GM19328 (cell line): ENCODE measurements around the gene MYL3.

Experiments used
- ATAC-seq: cut with Tn5 transposase; IDR thresholded peaks from one replicate; pipeline ENCODE4 v1.9.1; 2021; ENCODE audit warnings: mild to moderate bottlenecking, moderate library complexity; ENCODE audit not compliant: unreplicated experiment

MYL3 gene

DNA sequence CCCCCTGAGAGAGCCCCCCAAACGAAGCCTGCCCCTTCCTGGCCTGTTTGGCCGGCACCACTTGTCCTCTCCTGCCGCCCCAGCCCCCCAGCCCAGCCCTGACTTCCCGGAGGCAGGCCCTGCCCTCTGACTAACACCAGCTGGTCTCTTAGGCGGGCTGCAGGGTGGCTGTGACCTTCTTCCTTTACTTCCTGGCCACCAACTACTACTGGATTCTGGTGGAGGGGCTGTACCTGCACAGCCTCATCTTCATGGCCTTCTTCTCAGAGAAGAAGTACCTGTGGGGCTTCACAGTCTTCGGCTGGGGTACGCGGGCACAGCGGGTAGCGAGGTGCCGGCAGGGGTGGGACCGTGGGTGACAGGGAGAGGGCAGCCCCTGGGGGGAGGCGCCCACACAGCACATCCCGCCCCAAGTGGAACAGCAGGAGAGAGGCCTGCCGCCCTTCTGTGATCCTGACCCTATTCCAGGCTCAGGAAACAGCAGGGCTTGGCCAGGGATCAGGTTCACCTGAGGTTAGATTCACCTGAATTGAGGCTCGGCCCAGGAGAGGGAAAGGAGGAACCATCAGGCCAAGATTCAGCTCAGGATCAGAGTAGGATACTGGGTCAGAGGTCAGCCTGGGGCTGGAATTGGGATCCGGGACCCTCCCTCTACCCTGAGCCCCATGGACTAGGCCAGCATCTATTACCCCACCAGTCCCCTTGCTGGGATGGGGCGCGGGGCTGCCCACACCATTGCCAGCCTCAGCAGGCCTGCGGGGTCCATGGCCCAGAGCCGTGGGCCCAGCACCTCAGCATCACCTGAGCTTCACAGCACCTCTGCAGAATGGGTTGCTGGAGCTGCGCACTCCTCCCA, 36.1 kb upstream of the MYL3 start:
- no peak for ATAC-seq

DNA sequence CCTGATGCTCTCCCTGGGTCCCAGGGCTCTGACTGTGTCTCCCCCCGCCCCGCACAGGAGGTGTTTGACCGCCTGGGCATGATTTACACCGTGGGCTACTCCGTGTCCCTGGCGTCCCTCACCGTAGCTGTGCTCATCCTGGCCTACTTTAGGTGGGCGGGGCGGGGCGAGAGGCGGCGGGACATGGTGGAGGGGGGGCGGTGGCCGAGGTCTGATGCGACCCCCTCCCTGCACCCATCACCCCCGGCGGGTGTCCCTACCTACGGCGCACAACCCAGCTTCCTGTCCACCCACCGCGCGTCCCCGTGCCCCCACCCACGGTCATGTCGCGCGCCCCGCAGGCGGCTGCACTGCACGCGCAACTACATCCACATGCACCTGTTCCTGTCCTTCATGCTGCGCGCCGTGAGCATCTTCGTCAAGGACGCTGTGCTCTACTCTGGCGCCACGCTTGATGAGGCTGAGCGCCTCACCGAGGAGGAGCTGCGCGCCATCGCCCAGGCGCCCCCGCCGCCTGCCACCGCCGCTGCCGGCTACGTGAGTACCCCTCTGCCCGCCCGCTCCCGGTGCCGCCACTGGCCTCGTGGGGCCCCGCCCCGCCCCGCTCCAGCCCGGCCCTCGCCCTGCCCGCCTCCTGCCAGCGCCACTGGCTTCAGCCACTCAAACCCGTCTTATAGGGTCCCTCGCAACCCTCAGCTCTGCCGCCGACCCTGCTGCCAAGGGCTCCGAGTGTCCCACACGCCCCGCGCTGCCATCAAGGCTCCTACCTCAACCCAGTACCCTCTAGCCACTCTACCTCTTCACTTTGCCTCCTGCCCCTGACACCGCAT, 35.3 kb upstream of the MYL3 start:
- ATAC-seq = no peak

DNA sequence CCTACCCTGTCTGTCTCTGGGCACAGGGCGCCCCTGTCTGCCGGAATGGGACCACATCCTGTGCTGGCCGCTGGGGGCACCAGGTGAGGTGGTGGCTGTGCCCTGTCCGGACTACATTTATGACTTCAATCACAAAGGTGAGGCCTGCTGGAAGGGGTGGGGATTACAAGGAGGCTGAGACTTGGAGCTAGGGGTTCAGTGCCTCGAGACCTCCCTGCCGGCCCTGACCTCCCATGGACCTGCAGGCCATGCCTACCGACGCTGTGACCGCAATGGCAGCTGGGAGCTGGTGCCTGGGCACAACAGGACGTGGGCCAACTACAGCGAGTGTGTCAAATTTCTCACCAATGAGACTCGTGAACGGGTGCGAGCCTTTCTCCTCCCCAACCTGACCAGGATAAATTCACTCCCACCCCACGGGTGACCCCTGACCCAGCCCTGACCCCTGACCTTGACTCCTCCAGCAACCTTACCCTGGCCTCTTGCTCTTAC, 34.6 kb upstream of the MYL3 start:
- ATAC-seq = no peak

DNA sequence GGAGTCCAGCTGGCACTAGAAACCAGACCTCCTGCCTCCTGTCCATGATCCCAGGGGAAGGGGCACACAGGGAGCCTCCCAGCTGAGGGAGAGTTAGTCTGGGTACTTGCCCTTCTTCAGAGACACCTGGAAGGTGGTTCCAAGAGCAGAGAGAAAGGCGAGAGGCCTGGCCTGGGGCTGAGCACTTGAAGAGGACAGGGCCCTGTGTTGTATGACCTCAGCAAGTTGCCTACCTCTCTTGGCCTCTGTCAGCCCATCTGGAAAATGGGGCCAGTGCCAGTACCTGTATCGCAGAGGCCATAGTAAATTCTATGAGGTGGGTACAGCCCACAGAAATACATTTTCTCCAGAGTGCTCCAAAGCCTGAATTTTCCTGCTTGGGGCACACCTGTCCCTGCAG, 33.8 kb upstream of the MYL3 start:
- ATAC-seq = no peak

DNA sequence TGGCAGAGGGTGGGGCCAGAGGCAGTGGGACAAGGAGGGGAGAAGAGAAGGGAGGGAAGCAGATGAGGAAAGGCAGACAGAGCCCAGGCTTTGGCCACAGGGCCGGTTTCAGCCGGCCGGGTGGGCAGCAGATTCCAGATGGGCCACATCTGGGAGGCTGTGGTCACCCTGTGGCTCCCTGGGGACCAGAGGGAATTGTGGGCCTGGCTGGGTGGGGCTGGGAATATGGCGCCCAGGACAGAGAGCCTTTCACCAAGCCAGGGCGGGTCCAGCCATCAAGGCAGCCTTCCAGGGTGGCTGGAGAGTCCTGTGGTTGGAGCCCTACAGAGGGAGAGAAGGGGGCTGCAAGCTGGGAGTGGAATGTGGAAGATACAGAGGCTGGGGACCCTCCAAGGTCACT, 33.1 kb upstream of the MYL3 start:
- no peak for ATAC-seq

DNA sequence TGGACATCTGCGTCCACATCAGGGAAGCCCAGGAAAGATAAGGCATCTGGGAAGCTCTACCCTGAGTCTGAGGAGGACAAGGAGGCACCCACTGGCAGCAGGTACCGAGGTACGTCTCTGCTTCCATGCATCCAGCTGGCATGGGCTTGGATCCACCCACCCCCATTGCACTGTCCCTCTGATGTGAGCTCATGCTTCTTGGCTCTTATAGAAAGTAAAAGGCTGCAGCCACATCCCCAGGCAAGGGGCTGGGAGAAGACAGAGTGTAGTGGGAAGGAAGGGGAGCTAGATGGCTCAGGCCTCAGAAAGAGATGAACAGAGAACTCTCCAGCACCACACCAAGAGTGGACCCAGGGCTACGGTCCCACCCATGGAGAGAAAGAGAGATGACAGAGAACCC, 32.5 kb upstream of the MYL3 start:
- ATAC-seq = no peak

DNA sequence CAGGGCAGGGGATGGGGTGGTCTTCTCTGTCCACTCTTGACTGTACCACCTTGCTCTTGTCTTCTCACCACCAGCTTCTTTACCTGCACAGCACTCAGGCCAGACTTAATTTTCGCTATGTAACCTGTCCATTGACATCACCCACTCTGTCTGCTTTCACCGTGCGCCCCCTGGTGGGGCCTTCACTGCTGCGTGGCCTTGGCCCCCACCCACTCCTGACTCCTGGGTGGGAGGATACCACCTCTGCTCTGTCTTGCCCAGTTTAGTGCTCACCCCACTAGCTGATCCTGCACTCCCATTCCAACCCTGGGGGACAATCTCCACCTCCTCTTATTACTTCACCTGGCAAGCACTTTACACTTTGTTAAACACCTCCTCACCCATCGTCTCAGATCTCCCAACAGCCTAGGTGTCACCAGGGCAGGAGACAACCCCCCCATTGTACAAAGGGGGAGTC, 32.0 kb upstream of the MYL3 start:
- ATAC-seq = no peak

DNA sequence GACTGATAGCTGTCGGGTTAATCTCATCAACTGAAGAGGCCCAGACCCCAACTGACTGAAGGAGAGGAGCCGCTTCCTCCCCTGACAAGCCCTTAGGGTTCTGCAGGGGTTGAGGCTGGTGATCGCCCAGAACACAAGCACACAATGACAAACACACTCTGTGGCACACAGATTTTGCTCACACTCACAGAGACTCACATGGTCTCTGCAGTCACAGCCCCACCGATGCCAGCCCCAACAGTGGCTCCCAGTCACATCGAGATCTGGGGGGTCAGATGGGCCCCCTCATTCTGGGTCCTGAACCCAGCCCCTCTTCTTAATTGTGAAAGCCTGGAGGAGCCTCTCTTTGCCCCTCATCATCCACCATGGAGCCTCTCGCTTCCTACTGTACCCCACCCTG, 31.0 kb upstream of the MYL3 start:
- ATAC-seq = no peak

DNA sequence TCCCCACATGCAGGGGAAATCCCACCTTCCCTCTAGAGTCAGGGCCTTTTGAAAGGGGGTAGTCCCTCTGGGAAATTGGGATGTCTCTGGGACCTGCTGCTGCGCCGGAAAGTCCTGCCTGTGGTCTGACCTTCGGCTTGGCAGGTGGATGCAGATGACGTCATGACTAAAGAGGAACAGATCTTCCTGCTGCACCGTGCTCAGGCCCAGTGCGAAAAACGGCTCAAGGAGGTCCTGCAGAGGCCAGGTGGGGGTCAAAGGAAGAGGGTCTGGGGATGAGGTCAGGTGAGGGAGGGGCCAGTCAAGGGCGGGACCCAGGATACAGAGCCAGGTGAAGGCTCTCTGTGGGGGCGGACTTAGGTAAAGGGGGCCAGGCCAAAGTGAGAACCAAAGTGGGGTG, 30.5 kb upstream of the MYL3 start:
- ATAC-seq = no peak

DNA sequence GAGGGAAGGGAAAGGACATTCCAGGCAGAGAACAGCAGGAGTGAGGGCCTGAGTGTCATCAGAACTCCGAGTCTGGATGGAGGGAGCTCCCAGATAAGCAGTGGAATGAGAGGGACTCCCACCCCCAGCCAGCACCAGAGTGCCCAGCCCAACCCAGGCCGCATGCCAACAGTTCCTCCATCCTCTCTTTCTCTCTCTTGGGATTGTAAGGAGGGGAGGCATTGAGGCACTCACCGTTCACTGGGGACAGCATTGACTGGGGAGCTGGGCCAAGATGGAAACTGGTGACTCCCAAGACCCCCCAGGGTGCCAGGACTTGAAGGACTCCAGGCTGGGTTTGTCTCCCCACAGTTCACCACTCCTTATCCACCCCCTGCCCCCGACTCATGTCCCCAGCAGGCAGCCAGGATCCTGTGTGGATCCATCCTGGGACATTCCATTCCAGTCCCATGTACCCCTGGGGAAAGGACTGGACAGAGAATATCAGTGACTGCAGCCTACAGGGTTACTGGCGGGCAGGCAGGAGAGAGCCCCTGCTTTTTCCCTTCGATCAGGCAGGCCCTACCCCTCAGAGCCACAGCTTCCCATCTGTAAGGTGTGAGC, 30.0 kb upstream of the MYL3 start:
- no peak for ATAC-seq

DNA sequence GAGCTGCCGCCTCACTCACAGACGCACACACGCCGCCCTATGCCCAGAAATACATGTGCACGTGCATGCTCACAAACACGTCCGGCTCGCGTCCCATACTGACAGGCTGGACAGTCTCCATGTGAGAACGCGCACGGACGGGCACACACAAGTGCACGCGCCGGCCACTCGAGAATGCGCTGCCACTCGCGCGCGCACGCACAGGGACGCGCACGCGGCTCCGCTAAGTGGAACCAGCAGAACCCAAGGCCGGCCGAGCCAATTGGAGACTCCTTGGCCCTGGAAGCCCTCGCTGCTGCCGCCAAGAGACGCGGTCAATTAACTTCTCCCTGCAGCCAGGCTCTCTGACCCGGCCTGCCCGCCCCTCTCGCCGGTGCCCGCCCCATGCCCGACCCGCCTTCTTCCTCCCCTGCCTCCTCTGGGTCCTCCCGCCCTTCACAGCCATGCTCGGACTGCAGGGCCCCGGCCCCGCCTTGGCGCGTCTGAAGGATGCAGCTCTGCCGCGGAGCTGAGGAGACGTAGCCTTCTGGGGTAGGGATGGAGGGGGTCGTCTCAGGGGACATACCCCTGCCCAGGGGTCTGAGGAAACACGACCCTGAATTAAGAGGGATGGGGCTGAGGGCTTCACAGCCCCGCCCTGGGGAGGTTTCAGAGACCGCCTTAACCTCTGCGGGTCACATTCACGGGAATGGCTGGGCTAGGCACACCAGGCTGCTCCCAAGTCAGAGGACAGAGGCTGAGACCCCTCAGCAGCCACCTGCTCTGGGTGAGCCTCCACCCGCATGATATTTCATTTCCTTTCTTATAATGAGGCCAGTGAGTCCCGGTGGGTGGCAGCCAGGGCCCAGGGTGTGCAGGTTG, 29.3 kb upstream of the MYL3 start:
- no peak for ATAC-seq

DNA sequence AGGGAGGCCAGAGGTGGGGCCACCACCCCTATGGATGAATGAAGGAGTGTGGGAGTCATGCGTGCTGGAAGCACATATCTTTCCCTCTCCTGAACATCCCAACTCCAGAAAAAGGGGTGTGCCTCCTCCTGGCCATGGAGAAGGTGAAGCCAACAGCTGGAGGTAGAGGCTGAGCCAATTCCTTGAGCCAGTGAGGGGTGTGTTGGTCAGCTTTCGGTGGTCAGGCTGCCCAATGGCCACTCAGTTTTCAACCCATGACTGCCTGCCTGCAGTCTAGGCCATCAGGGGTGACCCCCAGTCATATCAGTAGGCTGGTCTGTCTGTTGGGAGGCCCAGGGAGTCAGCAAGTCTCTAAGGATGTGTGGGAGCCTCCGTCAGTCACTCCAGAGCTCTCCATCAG, 27.9 kb upstream of the MYL3 start:
- ATAC-seq = no peak

DNA sequence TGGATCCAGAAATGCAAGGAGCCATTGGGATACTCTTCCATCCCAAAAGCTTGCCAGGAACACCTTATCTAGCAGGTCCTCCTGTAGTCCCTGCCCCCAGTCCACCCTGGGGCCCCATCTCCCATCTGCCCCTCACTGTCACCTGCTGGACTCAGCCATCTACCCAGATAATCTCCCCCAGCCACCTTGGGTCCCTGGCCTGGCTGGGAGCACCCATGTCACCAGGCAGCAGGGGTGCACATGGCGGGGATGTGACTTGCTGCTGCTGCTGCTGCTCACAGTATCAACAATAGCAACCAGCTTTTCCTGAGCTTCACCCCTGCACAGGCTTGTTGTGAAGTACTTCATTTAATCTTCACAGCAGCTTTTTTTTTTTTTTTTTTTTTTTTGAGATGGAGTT, 26.9 kb upstream of the MYL3 start:
- ATAC-seq = no peak

DNA sequence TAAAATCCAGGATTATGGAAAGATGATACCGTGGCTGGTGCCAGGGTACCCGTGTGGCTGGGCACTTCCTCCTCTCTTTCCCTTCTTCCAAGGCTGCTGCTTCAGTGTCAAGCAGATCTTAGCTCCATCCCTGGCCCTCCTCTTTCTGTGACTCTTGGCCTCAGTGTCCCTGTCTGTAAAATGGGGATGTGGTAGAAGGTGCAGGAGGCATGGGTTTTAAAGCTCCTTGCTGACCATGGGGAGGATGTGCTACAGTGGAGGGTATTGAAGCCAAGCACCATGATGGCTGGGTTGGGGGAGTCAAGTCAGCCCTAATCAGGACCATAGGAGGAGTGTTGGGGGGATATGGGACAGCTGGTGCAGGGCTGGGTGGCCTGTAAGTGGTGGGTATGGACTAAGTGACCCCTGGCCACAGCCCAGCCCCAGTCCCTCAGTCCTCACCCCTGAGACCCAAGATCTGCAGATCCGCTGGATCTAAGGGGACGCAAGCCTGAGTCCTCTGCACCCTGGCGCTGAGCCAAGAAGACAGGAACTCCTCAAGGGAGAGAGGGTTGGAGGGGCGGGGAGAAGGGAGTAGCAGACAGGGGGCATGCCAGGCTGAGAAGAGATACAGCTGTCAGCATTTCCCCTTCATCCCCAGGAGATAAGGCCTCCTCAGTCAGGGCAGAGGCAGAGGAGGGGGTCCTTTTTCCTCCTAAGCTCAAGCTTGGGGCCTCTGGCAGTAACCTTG, 26.3 kb upstream of the MYL3 start:
- no peak for ATAC-seq

DNA sequence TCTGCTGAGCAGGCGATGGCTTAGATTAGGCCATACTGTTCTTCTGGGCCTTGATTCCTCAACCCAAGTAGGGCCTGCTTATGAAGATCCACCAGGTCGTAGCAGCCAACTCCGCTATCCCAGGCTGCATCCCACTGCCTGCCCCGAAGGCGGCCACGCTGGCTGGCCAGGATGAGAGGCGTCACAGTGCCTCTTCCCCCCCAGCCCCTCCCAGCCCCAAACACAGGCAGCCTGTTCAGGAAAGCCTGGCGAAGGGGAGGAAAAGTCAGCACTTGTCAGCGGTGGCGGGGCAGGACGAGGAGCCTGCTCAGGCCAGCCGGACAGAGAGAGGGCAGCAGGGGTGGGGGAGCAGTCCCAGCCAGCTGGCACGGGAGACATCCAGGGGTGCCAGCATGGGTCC, 25.5 kb upstream of the MYL3 start:
- ATAC-seq = no peak

DNA sequence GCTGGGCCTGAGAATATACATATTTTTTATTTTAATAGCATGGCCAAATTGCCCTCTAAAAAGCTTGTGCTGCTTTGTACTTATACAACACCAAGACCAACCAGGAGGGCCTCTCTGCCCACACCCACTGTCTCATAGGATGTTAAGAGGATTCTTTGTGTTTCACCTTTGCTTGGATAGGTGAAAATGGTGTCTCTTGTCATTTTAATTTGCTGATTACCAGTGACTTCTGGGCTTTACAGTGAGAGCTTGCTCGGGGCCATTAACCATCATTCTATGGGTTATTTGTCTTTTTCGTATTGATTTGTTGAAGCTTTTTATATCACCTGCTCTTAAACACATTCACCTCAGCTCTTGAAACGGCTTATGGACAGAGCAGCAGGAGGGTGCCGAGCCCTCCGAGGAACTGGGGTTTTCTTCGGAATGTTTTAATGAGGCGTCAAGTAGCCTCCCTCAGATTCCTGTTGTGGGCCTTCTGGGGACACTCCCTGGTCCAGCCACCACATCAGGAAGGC, 24.8 kb upstream of the MYL3 start:
- no peak for ATAC-seq

DNA sequence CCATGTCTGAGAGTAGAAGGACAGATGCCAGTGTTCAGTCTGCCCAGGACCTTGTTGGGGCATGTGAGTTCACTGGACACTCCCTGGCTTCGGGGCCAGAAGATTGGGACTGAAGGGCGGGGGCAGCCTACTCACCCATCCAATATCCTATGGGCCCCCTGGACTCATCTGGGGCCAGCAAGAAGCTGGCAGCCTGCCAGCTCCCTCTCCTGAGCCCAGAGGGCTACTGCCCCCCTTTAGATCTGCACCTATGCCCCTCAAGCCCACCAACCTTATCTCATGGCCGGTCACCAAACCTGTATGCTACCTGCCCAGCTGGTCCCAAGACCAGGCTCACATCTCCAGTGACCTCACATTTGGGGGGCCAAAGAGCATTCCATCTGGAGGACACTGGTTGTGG, 22.4 kb upstream of the MYL3 start:
- ATAC-seq = no peak

DNA sequence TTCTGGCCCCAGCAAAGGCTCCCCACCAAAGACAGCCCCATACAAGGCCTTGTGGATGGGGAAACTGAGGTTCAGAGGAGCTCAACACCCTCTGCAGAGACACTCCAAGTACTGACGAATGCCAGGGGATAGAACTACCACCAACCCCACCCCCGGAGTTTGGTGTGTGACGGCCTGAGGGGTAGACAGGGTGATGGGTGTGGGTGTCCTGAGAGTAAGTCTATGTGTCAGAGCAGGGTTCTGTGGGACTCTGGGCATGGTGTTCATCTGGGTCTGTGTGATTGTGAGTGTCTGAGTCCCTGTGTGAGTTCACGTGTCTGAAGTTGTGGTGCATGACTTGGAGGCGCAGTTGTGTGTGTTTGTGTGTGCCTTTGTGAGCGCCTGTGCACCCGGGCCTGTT, 21.7 kb upstream of the MYL3 start:
- no peak for ATAC-seq

DNA sequence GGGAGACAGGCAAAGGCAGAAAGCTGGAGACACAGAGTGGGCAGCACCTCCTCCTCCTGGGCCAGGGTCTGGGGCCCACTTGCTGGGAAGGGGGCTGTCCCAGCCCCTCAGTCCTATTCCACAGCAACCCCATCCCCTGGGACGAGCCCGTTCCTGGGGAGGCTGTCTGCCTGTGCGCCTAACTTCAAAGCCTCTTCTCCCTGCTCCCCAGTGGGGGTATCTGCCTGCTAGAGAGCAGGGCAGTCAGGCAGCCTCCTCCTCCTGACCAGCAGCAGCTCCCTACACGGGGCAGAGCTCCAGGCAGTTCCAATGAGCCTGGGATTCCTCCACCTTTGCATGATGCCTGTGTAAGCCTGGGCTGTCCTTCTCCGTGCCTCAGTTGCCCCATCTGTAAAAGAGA, 21.2 kb upstream of the MYL3 start:
- no peak for ATAC-seq

DNA sequence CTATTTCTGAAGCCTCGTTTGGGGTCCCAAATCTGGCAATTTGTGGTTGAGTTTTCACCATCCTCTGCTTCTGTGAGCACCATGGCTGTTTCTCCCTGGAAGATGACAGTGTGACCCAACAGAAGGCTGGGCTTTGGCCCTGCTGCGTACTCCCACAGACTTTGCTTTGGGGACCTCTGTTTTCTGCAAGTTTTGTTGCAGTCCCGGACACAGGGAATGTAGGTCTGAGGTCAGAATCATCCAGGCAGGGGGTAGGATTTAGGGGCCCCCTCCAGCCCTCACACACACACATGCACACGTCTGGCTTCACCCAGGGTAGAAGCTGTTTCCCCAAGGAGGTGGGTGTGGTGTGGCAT, 20.6 kb upstream of the MYL3 start:
- ATAC-seq = no peak
